Astrocyte of the hippocampus (primary cell): ENCODE measurements around the gene VENTX.
"Not testable (repeated sequence)": the region's sequence is repeated elsewhere in the genome, so short reads cannot be mapped to it uniquely, and the experiment has no call there.

Experiments
- DNase-seq: peaks from one replicate; pipeline ENCODE4 v3.0.0; 2011; ENCODE audit warnings: low read depth, low spot score

The VENTX gene

DNA sequence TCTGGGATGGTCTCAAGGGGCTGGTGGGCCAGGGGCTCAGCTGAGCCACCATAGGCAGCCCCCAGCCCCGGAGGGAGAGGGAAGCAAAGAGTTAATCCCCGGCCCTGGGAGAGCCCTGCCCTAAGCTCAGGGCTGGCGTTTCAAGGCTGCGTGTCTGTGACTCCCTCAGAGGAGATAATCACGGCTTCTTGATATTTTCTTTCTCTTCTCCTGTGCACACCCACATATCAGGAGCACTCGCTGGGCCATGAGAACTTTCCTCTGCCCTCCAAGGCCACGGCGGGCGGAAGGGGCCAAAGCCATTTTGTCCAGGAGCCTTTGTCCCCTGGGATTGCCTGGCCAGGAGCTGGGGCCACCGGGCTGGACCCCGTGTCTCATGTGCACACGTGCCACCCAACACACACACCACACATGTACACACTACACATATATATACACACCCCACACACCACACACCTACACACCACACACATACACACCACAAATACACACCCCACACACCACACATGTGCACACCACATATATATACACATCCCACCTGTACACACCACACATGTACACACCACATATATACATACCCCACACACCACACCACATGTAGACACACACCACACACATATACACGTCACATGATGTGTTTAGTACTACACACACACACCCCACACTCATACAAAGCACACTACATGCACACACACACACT lies 16.9 kb downstream of the VENTX start:
- DNase-seq = no peak

DNA sequence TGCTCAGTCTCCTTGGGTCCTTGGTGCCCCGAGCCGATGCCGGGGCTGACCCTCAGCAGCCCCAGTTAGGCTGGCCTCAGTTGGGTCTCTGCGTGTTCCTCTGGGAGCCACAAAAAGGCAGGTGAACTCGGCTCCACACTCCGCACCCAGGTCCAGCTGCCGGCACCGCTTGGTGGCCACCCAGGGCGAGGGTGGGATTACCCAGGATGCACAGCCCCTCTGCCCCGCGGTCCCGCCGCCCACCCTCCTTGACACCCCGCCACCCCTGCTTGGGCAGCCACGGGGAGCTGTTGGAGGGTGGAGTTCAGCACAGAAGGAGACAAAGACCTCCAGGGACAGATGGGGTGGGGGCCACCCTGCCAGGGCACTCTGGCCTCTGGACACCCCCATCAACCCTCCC lies 17.7 kb downstream of the VENTX start:
- no peak for DNase-seq

DNA sequence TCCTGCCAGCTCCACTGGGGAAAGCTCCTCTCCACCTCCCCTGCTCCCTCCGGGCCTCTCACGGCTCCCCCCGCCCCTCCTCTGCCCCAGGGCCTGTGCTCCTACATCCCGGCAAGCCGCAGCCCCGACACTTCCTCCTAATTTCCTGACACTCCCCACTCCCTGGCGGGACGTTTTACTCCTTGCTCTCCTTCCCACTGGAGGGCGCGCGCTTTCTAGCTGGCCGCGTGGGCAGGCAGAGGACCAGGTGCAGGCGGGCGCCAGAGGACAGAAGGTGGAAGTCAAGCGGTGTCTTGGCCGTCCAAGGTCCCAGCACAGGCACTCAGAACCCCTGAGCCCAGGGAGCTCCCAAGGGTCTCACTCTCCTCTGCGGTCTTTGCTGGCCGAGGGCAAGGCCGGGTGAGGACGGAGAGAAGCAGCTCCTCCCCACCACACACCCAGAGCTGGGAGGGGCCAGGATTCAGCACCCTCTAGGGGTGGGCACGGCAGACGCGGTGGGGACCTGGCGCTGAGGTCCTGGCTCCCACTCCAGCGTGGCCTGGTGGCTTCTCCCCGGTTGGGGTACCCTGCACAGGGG lies 19.9 kb downstream of the VENTX start:
- DNase-seq = peak; percentile 57

DNA sequence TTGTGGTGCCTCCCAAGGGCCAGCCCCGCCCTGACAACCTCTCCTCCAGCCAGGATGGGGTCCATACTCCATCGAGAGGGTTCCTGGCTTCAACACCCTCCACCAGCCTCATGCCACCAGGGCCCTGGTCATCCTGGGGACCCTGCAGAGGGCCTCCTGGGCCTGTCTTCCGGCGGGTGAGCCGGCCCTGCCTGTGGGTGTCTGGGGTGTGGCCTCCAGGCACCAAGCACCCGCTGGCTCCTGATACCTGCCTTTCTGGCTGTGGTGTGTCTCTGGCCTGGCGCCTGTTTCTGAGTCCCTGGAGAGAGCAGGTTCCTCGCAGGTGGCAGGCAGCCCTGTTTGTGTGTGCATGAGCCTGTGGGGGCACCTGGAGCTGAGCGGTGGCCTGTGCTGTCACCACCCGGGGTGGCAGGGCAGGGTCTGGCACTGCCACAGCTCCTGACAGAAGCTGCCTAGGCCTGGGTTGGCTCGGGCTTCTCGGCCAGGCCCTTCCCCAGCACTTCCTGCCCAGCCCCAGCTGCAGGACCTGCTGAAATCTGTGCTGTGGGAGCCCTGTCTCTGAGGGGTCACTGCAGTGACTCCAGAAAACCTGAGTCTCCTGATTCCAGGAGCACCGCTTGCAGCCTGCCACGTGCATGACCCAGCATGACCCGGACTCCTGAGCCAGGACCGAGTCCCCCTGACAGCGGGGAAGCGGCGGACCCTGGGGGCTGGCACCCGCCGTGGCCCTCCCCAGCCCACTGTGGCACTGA lies 20.6 kb downstream of the VENTX start:
- DNase-seq = no peak

DNA sequence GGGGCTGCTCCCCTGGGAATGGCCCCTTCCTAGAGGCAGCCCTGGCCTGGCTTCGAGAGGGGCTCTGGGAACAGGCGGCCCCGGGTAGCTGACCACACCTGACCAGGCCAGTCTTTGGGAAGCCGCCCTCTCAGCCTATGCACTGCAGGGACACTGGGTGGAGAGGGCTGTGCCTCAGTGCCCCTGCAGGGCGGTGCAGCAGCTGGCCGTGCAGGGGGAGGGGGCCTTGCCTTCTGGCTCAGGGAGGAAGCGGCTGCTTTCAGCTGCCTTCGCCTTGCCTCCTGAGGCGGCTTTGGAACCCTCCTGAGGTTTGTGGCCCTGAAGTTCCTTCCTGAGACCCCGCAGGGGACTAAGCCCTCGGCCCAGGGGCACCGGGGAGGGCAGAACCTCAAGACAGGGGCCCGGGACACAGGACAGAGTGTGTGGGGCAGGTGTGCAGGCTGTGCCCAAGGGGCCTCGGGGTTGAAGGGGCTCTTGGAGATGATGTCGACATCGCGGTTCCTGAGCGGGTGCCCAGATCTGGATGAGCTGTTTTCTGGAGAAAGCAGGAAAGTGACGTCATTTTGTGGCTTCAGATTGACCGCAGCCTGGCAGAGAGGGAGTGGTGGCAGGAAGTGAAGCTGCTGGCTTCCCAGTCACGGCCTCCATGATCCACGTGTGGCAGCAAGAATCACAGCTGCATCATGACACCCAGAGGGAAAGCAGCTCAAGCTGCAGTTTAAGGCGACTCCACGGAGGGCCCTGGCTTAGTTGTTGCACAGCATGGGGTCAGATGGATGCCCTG lies 21.4 kb downstream of the VENTX start:
- DNase-seq = peak; percentile 99

DNA sequence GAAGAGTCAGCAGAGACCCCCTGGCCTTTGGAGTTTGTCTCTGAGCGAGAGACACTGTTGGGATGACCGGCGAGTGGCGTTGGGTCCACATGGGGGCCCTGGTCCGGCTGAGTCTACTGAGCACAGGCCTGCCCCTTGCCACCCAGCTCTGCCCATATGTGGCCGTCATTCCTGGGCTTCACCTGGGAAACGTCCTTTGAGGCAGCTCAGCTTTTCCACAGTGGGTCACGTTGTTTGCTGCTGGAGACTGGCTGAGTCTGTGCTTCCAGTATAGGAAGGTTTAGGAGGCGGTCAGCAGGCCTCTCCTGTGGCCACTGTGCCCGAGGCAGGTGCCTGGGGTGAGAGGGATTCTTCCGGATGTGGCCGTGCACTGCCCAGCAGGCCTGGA lies 21.9 kb downstream of the VENTX start:
- DNase-seq = no peak

DNA sequence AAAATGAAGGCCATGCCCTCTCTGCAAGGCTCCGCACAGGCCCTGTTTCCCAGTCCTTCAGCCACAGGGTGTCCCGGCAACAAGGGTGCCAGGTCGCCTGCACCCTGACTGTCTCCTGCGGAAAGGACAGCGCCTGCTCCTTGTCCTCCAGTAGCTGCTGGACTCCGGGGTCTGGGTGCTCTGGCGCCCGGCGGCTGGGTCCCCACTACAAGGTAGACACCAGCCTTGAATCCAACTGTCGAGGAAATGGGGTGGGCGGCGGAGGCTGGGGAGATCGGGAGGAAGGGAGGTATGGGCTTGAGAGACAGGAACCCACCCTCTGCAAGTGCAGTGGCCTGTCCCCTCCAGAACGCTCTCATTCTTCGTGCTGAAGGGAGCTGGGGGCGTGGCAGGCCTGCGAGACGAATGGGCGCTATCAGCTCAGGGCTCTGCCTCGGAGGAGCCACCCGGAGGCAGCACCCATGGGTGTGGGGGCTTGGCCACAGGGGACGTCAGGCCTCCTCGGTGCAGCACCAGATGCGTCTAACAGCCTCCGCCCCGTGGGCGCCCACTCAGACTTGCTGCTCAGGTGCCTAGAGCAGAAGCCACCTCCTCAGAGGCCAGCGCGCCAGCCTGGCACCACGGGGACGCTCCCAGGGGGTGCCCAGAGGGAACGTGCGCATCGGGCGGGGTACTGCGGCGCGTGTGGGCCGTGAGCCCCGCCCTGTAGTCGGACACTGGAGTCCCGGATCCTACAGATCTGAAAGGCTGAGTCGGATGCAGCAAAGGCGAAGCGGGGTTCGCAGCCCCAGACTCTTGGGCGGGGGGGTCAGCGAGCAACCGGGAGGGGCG lies 23.5 kb downstream of the VENTX start:
- DNase-seq = peak; percentile 61

DNA sequence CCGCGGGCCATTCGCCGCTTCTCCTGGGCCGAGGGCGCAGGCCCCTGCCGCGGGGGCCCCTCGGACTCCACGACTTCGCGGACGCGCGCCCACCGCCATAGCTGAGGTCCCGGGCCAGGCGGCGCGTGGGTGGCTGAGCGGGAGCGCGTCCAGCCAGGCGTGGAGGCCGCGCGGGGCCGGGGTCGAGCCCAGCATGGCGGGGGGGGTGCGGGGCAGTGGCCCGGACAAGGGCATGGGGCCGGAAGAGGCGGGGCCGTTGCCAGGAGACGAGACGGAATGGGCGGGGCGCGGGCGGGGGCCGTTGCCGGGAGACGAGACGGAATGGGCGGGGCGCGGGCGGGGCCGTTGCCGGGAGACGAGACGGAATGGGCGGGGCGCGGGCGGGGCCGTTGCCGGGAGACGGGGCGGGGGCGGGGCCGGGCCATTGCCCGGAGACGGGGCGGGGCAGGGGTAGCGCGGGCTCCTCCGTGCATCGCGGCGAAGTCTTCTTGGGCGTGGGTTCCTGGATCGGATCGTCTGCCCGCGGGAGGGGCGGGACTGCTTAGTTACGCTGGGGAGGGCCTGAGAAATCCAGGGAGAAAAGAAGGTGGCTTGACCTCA lies 24.2 kb downstream of the VENTX start:
- DNase-seq = peak; percentile 79

DNA sequence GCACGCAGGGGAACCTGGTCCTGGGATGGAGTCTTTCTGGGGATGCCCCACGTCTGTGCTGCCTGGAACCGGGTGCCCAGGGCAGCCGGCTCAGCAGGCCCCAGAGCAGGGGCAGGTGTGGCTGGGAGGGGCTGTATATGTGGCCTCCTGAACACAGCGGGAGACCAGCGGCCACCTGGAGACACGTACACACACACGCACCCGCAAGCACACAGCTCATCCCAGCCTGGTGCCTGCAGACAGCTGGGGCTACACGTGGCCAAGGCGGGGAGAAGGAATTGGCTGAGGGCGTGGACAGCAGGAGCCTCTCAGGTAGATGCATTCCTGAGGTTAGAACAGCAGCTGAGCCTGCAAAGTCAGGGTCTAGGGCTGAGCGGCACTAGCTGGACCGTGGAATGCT lies 25.0 kb downstream of the VENTX start:
- no peak for DNase-seq

DNA sequence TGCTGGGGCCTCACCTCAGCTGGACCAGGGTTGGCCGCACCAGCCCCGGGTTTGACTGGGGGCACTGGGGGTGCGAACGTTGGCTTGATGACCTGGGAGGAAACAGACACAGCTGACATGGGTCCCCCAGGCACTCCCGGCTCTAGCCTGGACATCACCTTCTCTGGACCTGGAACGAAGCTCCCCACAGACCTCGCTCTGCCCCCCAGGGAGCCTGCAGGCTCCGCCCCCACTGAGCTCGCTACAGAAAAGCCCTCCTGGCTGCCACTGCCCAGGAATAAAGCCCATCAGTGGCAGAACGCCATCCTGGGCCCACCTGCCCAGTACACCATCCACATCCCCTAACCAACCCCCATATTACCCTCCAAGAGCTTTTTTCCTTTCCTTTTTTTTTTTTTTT lies 26.0 kb downstream of the VENTX start:
- no peak for DNase-seq

DNA sequence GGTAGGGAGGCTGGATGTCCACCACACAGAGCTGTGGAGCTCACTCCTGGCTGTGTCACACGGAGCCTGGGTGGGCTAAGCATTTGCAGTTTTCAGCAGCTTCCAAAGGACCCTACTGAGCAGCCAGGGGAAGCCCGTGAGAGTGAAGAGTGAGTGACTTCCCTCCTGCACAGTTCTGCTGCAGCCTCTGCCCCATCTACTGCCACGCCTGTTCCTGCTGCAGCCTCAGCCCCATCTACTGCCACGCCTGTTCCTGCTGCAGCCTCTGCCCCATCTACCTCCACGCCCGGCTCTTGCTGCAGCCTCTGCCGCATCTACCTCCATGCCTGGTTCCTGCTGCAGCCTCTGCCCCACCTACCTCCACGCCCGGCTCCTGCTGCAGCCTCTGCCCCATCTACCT lies 26.8 kb downstream of the VENTX start:
- no peak for DNase-seq

DNA sequence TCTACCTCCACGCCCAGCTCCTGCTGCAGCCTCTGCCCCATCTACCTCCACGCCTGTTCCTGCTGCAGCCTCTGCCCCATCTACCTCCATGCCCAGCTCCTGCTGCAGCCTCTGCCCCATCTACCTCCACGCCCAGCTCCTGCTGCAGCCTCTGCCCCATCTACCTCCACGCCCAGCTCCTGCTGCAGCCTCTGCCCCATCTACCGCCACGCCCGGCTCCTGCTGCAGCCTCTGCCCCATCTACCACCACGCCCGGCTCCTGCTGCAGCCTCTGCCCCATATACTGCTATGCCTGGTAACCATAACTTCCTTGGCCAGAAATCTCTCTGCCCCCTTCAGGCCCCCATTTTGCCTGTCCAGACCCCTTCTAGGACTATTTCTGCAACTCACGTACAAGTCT lies 27.4 kb downstream of the VENTX start:
- not testable (repeated sequence) for DNase-seq

DNA sequence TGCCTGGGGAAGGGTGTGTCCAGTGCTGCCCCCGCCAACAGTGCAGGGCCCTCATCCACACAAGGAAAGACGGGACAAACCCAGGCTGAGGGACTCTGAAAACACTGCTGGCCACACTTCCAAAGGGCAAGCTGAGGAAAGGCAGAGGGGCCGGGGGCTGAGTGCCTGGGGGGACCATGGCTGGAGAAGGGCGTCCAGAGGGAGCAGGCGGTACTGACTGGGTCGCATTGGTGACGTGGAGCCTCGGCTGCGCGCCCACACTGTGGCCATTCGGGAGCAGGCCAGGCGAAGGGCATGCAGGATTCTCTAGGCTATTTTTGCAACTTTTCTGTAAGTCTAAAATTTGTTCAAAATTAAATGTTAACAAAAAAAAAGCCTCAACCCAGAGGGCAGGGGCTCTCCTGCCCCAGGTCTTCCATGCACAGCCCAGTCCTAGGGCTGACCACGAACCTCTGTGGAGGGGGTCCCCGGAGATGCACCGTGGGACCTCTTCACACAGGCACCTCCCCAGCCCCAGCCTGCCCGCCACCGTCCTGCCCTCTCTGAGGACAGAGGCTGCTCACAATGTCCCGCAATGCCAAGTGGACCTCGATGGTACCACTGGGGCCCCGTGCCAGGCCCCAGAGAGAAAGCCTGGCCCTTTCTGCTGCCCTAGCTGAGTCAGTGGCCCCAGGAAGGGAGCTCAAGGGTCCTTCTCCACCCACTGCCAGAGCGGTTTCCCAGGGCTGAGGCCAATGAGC lies 28.6 kb downstream of the VENTX start:
- DNase-seq = no peak

DNA sequence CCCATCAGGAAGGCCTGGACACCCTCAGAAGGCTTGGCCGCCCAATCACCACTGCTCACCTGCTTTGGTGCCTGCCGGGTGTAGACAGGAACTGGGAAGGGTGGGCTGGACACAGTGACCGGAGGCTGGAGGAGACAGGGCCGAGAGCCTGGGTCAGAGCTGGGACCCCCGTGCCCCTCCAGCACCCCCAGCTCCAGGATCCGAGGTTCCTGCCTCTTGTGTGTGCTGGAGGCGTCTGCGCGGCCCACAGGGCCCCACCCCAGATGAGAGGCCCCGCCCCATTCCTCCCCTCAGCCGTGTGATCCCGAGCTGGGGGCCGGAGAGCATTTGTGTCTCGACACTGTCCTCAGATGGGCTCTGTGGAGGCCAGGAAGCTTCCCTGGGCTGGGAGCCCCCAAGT lies 29.6 kb downstream of the VENTX start:
- no peak for DNase-seq

DNA sequence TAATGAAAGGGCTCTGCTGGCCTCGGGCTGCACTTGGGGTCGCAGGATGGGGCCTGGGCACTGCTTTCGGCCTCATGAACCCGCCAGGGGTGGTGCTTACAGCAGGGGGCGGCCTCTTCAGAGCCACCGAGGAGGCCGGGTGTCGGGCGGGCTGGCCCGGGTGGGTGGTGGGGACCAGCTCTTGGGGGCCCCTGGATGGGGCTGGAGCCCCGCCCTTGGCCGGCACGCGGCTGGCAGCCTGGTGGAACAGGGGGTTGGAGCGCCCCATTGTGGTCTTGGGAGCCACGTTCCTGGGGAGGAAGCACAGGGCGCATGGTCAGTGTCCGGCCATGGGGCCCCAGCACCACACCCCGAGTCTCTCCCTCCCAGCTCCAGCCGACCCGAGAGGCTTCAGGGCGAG lies 30.2 kb downstream of the VENTX start:
- DNase-seq = no peak

DNA sequence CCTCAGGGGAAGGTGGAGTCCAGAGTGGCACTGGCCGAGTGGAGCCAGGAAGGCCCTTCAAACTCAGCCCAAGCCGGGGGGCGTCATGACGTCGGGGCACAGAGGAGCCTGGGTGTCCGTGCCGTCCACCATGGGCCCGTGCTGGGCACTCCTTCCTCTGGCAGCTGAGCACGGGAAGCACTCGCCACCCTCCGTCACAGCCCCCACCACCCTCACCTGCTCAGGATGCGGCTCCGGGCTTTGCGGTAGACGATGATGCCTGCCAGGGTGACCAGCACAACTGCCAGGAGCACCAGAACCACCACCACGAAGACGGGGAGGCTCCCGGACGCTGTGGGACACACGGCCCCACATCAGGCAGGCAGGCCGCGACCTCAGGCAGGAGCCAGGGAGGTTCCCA lies 30.9 kb downstream of the VENTX start:
- no peak for DNase-seq

DNA sequence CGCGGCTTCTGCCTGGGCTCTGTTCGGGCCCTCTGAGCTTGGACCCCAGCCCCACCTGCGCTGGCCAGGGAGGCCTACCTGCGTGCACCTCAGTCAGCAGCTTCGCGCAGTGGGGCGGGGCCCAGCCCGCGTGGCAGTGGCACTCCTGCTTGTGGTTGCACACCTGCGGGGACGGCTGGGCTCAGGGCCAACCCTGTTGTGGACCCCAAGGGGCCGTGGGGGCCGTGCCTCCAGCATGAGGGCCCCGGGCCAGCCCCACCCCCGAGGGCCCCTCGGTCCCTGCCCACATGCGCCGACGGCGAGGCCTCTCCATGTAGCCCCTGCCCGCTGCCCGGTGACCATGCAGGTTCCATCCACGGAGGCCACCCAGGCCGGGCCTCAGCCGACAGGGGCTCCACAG lies 31.7 kb downstream of the VENTX start:
- no peak for DNase-seq

DNA sequence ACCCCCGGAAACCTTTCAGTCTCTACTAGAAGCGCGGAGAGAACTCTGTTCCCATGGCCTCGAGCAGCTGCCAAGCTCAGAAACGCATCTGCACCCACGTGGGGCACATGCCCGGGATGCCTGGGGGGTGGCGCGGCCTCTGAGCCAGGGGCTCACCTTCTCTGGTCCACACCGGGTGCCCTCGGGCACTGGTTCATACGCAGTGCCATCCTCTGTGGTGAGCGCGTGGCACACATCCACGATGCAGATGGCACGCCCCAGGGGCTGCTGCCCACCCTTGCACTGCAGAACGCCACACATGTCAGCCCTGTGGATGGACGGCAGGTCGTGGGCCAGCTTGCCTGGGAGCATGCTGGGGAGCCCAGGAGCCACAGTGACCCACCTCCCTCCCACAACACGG lies 32.5 kb downstream of the VENTX start:
- no peak for DNase-seq

DNA sequence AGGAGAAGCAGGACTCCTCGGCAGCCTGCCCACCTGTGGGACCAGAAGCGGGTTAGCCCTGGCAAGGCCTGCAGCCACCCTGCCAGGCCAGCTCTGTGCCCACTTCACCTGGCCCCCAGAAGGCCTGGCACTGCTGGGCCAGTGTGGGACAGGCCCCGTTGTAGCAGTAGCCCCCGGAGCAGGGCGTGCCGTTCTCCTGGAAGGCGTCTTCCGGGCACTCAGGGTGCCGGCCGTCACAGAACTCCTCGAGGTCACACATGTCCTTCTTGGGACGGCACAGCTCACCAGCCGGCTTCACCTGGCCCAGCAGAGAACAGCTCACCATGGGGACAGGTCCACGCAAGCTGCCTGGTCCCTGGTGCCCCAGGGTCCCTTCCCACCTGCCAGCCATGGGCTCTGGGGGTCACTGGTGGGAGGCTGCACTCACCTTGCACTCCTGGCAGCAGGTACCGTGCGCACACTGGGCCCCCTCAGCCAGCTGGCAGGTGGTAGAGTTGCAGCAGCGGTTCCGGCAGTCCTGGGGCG lies 33.2 kb downstream of the VENTX start:
- no peak for DNase-seq
